ENCODE data around the gene SUV39H1.

DNA sequence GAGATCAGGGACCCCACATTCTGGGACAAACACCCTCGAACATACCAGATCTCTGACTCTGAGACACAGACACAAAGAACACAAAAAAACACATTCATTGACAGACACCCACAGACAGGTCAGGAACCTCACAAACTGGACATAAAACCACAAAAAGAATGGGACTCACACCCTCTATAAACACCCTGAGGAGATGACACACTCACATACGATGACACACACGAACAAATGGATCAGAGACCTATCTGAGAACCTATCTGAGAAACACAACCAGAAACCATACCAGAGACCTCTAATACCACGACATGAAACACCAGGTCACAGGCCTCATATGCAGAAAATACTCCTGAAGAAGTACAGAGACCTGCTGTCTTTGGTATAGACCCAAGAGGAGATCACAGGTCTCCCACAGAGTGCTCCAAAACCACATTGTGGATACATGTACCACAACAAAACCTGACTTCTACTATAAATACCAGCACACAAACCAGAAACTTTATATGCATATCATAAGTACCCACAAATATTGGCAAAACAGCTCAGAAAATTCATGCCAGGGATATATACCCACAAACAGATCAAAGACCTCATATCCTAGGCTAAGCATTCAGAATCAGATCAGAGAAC, 19.5 kb downstream of the SUV39H1 start:
- TF ChIP-seq, protein P1, sequence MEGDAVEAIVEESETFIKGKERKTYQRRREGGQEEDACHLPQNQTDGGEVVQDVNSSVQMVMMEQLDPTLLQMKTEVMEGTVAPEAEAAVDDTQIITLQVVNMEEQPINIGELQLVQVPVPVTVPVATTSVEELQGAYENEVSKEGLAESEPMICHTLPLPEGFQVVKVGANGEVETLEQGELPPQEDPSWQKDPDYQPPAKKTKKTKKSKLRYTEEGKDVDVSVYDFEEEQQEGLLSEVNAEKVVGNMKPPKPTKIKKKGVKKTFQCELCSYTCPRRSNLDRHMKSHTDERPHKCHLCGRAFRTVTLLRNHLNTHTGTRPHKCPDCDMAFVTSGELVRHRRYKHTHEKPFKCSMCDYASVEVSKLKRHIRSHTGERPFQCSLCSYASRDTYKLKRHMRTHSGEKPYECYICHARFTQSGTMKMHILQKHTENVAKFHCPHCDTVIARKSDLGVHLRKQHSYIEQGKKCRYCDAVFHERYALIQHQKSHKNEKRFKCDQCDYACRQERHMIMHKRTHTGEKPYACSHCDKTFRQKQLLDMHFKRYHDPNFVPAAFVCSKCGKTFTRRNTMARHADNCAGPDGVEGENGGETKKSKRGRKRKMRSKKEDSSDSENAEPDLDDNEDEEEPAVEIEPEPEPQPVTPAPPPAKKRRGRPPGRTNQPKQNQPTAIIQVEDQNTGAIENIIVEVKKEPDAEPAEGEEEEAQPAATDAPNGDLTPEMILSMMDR (IDR thresholded peaks at IDR 0.05) = no peak
- TF ChIP-seq EZH2 (IDR thresholded peaks at IDR 0.05; ENCODE audit: borderline replicate concordance, insufficient read depth, low read depth, low read length, poor library complexity, severe bottlenecking) = no peak
